Myocyte (in vitro differentiated cells): ENCODE data around the gene PRDX2. TPM values are rescaled to one million over a fixed set of nuclear protein-coding genes. Genes with fewer than 3 reads are reported as not detected.

Experiments
- DNase-seq: peaks from one replicate; pipeline ENCODE4 v3.0.0-alpha.2; 2012; ENCODE audit warnings: low read depth
- total RNA-seq: library from RNA; depleted of rRNA; stranded (reverse); fragments of >200 nt; gene quantifications from 2 replicates; pipeline ENCODE4 v1.2.3, GENCODE V29; 2014

PRDX2 gene
- total RNA-seq, 1 donor from 2014 or later = 109 TPM

GRCh38 chr19:12782174-12782423 lies 19.5 kb downstream of the PRDX2 start:
- no peak for DNase-seq

- peak; percentile 86 for DNase-seq
Measured at GRCh38 chr19:12779162-12779993, 22.2 kb downstream of the PRDX2 start.

- no peak for DNase-seq
Measured at GRCh38 chr19:12778905-12779161, 22.8 kb downstream of the PRDX2 start.

GRCh38 chr19:12778017-12778904 lies 23.3 kb downstream of the PRDX2 start:
- DNase-seq = peak; percentile 92

GRCh38 chr19:12777217-12778016 lies 24.2 kb downstream of the PRDX2 start:
- peak; percentile 84 for DNase-seq

- no peak for DNase-seq
Measured at GRCh38 chr19:12774588-12775555, 26.7 kb downstream of the PRDX2 start, which contains the start of gene HOOK2. TSS of gene HOOK2 (minus strand) at chr19:12775552. CDS start at chr19:12775449, 103 bp downstream.

GRCh38 chr19:12773571-12773970 lies 28.0 kb downstream of the PRDX2 start:
- peak; percentile 90 for DNase-seq

GRCh38 chr19:12772323-12772722 lies 29.3 kb downstream of the PRDX2 start:
- no peak for DNase-seq

GRCh38 chr19:12770922-12771321 lies 30.7 kb downstream of the PRDX2 start:
- no peak for DNase-seq

GRCh38 chr19:12769689-12770088 lies 31.9 kb downstream of the PRDX2 start:
- DNase-seq = no peak

- no peak for DNase-seq
Measured at GRCh38 chr19:12767666-12768065, 33.9 kb downstream of the PRDX2 start.

GRCh38 chr19:12767150-12767549 lies 34.5 kb downstream of the PRDX2 start:
- no peak for DNase-seq

GRCh38 chr19:12766051-12766521 lies 35.5 kb downstream of the PRDX2 start:
- DNase-seq = peak; percentile 87

GRCh38 chr19:12764698-12765097 lies 36.9 kb downstream of the PRDX2 start:
- DNase-seq = no peak

GRCh38 chr19:12763100-12763499 lies 38.5 kb downstream of the PRDX2 start:
- no peak for DNase-seq

GRCh38 chr19:12759686-12760085 lies 41.9 kb downstream of the PRDX2 start:
- no peak for DNase-seq

- peak; percentile 88 for DNase-seq
Measured at GRCh38 chr19:12757544-12758274, 43.9 kb downstream of the PRDX2 start.

GRCh38 chr19:12756150-12756883 lies 45.3 kb downstream of the PRDX2 start:
- no peak for DNase-seq
